ENCODE results near the gene CYP4A22. TPM values are rescaled to one million over a fixed set of nuclear protein-coding genes. Genes with fewer than 3 reads are reported as not detected.

The CYP4A22 gene
- total RNA-seq, 1 donor from 2014 or later = 0.17 TPM

GRCh38 chr1:47186267-47187185 is 49.3 kb downstream of the CYP4A22 start:
- Mint-ChIP-seq H3K36me3 (ENCODE audit: unreplicated experiment) (no peaks in the 10 kb centered on the region), H3K4me1 (ENCODE audit: low read depth, unreplicated experiment) (peaks cover 6% of the 10 kb centered on the region), H3K9me3 (ENCODE audit: unreplicated experiment) (peaks cover 10% of the 10 kb centered on the region), H3K4me3 (ENCODE audit: unreplicated experiment) (no peak overlapping the region), H3K27ac (ENCODE audit: unreplicated experiment) (no peak overlapping the region), H3K27me3 (ENCODE audit: unreplicated experiment) (peaks cover 7% of the 10 kb centered on the region)
- DNase-seq = no peak
- TF ChIP-seq, protein P1, sequence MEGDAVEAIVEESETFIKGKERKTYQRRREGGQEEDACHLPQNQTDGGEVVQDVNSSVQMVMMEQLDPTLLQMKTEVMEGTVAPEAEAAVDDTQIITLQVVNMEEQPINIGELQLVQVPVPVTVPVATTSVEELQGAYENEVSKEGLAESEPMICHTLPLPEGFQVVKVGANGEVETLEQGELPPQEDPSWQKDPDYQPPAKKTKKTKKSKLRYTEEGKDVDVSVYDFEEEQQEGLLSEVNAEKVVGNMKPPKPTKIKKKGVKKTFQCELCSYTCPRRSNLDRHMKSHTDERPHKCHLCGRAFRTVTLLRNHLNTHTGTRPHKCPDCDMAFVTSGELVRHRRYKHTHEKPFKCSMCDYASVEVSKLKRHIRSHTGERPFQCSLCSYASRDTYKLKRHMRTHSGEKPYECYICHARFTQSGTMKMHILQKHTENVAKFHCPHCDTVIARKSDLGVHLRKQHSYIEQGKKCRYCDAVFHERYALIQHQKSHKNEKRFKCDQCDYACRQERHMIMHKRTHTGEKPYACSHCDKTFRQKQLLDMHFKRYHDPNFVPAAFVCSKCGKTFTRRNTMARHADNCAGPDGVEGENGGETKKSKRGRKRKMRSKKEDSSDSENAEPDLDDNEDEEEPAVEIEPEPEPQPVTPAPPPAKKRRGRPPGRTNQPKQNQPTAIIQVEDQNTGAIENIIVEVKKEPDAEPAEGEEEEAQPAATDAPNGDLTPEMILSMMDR (IDR thresholded peaks at IDR 0.05; ENCODE audit: partially characterized antibody, unreplicated experiment) = no peak

DNA sequence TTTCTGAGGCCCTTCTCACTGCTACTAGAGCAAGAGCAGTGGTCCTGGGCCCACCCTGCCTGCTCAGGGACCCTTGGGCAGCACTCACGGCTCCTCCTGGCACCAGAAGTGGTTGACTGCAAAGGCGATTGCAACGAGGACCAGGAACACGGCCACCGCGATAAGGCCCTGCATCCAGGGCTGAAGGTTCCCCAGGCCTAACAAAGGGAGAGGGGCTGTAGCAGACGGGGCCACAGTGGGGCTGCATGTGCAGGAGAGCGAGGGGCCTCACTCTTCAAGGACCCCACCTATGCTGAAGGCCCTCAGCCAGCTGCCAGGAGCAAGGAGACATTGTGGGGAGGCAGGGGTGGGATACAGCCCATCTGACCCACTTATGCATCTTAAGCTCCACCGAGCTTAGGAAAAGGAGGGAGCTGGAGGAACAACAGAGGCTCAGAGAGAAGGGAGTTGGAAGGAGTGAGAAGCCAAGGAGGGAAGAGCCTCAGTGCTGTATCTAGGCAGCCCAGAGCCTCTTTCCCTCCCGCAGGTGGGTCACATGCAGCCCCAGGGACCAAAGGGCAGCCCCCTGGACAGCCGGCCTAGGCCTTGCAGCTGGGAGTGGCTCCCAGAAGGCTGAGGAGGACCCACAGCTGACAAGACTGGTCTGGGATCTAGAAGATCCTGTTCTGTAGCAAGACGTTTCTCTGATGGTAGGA is 50.1 kb downstream of the CYP4A22 start:
- Mint-ChIP-seq H3K4me1 (ENCODE audit: low read depth, unreplicated experiment) (peaks cover 10% of the 10 kb centered on the region), H3K27me3 (ENCODE audit: unreplicated experiment) (peaks cover 7% of the 10 kb centered on the region), H3K27ac (ENCODE audit: unreplicated experiment) (no peak overlapping the region), H3K36me3 (ENCODE audit: unreplicated experiment) (no peaks in the 10 kb centered on the region), H3K9me3 (ENCODE audit: unreplicated experiment) (peaks cover 9% of the 10 kb centered on the region), H3K4me3 (ENCODE audit: unreplicated experiment) (no peak overlapping the region)
- TF ChIP-seq, protein P1 (IDR thresholded peaks at IDR 0.05; ENCODE audit: partially characterized antibody, unreplicated experiment) = no peak
- no peak for DNase-seq

- DNase-seq = no peak
- peaks cover 7% of the 10 kb centered on the region for H3K27me3 Mint-ChIP-seq (ENCODE audit: unreplicated experiment)
- no peaks in the 10 kb centered on the region for H3K36me3 Mint-ChIP-seq (ENCODE audit: unreplicated experiment)
- H3K9me3 Mint-ChIP-seq (ENCODE audit: unreplicated experiment) = peaks cover 9% of the 10 kb centered on the region
- peaks cover 12% of the 10 kb centered on the region for H3K4me1 Mint-ChIP-seq (ENCODE audit: low read depth, unreplicated experiment)
- TF ChIP-seq, protein P1 (IDR thresholded peaks at IDR 0.05; ENCODE audit: partially characterized antibody, unreplicated experiment) = no peak
- no peak overlapping the region for H3K27ac Mint-ChIP-seq (ENCODE audit: unreplicated experiment)
- no peak overlapping the region for H3K4me3 Mint-ChIP-seq (ENCODE audit: unreplicated experiment)
These were observed 50.6 kb downstream of the CYP4A22 start for GRCh38 chr1:47187926-47188250.

GRCh38 chr1:47188791-47189785 is 51.8 kb downstream of the CYP4A22 start:
- no peak for DNase-seq
- Mint-ChIP-seq H3K4me1 (ENCODE audit: low read depth, unreplicated experiment) (peaks cover 17% of the 10 kb centered on the region), H3K4me3 (ENCODE audit: unreplicated experiment) (no peak overlapping the region), H3K36me3 (ENCODE audit: unreplicated experiment) (no peaks in the 10 kb centered on the region), H3K9me3 (ENCODE audit: unreplicated experiment) (peaks cover 7% of the 10 kb centered on the region), H3K27me3 (ENCODE audit: unreplicated experiment) (peaks cover 5% of the 10 kb centered on the region), H3K27ac (ENCODE audit: unreplicated experiment) (no peak overlapping the region)
- TF ChIP-seq, protein P1 (IDR thresholded peaks at IDR 0.05; ENCODE audit: partially characterized antibody, unreplicated experiment) = no peak

All from glutamatergic neuron (in vitro differentiated cells).